GM12873 (cell line): Measurements from ENCODE around the gene NSFL1C.
A peak's percentile ranks its signal among the peaks of the same experiment; 100 is the strongest.

Experiments used
- TF ChIP-seq, protein P1 (sequence below): IDR thresholded peaks from 2 replicates; pipeline ENCODE4 v1.5.1; 2012; ENCODE audit warnings: low read depth, mild to moderate bottlenecking, moderate library complexity, low read length, control low read depth; ENCODE audit not compliant: insufficient read depth; ENCODE audit errors: missing control alignments

Gene NSFL1C

DNA sequence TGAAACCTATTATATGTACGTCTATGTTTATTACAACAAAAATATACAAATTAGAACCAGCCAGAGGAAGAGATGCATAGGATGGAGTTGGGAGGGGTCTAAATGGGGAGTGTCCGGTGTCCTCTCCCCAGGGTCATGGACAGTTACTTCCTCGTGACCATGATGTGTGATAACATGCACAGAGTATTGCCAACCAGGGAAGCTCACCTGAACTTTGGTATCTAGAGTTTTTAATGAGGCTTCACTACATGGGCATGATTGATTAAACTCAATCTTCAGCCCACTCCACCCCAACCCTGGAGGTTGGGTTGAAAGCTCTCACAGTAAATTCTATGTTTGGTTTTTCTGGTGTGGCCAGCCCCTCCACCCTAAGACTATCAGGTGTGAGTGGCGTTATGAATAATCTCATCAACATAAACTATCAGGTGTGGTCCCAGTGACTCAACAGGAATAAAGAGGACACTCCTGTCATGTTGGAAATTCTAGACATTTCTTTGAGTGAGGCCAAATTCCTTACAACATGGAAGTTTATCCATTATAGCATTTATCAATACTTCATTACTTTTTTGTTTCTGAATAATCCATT, 37.4 kb downstream of the NSFL1C start:
- TF ChIP-seq, protein P1, sequence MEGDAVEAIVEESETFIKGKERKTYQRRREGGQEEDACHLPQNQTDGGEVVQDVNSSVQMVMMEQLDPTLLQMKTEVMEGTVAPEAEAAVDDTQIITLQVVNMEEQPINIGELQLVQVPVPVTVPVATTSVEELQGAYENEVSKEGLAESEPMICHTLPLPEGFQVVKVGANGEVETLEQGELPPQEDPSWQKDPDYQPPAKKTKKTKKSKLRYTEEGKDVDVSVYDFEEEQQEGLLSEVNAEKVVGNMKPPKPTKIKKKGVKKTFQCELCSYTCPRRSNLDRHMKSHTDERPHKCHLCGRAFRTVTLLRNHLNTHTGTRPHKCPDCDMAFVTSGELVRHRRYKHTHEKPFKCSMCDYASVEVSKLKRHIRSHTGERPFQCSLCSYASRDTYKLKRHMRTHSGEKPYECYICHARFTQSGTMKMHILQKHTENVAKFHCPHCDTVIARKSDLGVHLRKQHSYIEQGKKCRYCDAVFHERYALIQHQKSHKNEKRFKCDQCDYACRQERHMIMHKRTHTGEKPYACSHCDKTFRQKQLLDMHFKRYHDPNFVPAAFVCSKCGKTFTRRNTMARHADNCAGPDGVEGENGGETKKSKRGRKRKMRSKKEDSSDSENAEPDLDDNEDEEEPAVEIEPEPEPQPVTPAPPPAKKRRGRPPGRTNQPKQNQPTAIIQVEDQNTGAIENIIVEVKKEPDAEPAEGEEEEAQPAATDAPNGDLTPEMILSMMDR = no peak

DNA sequence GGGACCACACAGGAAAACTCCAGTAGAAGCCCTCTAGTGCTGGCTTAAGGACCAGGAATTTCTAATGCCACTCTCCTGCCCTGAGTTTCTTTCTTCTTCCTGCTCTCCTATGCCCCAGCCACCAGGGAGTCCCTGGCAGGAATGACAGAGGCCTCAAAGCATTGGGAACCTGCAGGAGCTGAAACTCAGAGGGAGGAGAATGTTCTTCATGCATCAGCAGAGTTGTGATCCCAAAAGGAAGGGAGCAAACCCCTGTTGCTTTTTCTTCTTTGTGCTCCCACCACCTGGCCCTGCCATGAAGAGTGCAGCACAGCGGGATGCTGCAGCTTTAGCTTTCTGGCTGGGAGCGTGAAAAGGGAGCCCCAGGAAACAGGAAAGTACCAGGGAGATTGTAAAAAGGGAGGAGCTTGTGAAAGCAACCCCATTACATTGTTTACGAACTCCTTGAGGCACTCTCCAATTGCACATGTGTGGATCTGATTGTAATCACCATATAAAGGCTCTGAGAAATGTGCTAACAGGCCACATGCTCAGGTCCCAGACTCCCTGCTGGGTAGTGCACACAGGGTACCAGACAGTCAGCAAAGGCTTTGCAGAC, 39.1 kb downstream of the NSFL1C start:
- TF ChIP-seq, protein P1 = no peak

DNA sequence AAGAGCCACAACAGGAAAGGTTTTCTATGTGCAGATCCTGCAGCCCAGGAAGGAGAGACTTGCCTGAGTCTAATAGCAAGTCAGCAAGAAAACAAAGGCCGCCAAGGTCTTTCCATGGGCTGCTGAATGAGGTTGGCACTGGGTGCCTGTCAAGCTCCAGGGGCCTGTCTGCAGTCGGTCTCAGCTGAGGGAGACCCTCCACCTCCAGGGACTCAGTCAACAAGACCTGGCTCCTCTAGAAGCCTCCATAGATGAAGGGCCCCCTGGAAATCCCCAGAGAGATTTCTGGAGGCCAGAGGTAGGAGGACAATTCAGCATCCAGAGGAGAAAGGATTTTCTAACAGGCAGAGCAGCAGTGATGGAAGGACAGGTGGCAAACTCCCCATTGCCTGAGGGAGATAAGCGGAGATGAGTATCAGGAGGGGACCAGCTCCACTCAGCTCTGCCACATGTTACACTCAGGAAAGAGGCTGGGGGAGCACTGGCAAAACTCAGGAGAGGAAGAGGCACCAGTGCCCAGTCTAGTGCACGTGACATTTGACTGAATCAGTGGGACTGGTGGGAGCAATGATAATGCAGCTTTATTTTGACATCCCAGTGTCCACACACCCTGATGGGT, 40.3 kb downstream of the NSFL1C start:
- TF ChIP-seq, protein P1 = no peak

DNA sequence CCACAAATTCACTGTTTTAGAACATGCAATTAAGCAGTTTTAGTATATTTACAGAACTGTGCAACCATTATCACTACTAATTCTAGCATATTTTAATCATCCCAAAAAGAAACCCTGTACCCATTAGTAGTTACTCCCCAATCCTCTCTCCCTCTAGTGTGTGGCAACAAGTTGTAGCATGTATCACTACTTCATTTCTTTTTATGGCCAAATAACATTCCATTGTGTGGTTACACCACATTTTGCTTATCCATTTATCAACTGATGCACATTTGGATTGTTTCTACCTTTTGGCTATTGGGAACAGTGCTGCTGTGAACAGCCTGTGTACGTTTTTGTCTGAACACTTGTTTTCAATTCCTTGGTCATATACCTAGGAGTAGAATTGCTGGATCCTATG, 42.3 kb downstream of the NSFL1C start:
- TF ChIP-seq, protein P1 = no peak

DNA sequence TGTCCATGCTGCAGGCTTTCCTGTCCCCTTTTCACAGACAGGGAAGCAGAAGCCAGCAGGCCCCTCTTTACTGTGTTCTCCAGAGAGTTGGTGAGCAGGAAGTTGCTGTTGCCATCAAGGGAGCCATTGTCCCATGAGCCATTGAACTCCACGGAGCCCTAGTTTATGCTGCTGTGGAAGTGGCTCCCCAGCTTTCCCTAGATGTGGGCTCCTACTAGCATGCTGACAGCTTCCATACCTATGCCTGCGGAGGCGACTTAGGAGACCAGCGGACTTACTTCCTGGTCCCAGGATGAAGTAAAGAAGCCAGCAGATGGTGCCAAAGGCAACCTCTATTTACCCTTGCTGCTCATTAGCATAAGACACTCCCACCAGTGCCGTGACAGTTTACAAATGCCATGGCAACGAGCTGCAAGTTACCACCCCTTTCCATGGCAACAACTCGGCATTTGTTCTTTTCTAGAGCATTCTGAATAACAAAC, 43.0 kb downstream of the NSFL1C start:
- TF ChIP-seq, protein P1 = peak; percentile 25

DNA sequence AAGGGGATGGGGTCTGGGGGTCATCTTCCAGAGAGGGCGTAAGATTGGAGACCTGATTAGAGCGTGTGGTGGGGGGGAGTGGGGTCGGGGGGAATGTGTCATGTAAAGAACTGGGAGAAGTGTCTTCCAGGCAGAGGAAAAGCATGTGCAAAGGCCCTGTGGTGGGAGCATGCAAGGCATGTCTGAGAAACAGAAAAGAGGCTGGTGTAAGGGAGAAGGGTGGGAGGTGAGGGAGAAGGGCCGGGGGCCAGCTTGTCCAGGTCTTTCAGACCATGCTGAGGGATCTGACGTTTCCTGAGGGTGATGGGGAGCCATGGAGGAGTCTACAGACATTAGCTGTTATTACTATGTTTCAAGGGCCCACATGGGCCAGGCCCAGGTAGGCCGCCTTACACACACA, 43.4 kb downstream of the NSFL1C start:
- TF ChIP-seq, protein P1 = no peak

DNA sequence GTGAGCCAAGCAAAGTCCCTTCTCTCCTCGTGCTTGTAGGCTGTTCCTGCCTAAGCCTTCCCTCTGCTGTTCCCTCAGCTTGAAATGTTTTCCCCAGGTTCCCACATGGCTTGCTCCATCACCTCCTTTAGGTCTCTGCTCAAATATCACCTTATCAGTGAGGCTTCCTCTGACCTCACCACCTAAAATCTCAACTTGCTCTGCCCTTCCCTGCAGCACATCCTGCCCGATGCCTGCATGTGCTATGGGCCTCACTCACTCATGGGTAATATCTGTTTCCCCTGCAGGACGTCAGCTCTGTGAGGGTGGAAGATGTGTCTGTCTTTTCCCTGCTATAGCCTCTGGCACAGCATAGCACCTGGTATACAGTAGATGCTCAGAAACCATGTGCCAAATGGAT, 43.9 kb downstream of the NSFL1C start:
- TF ChIP-seq, protein P1 = no peak
